ENCODE results near the gene GAGE12J.

GAGE12J gene

GRCh38 chrX:49282647-49283011 is 39.2 kb upstream of the GAGE12J start:
- peak; percentile 7 for DNase-seq (ENCODE audit: low read depth, low spot score)
- TF ChIP-seq CTCF (IDR thresholded peaks at IDR 0.05; ENCODE audit: low read depth, low read length), result peak; percentile 31
- in situ Hi-C loops (cut with HindIII; ENCODE audit: low sequenced_read_pairs), result no loop called here
- H3K4me3 ChIP-seq (ENCODE audit: low read depth, low read length), result no peak overlapping the region

GRCh38 chrX:49284212-49284611 is 37.6 kb upstream of the GAGE12J start:
- no peak overlapping the region for H3K4me3 ChIP-seq (ENCODE audit: low read depth, low read length)
- no peak for TF ChIP-seq CTCF (IDR thresholded peaks at IDR 0.05; ENCODE audit: low read depth, low read length)
- DNase-seq (ENCODE audit: low read depth, low spot score), result no peak
- in situ Hi-C loops (cut with HindIII; ENCODE audit: low sequenced_read_pairs), result no loop called here

- in situ Hi-C loops (cut with HindIII; ENCODE audit: low sequenced_read_pairs), result no loop called here
- TF ChIP-seq CTCF (IDR thresholded peaks at IDR 0.05; ENCODE audit: low read depth, low read length), result no peak
- H3K4me3 ChIP-seq (ENCODE audit: low read depth, low read length), result no peak overlapping the region
- DNase-seq (ENCODE audit: low read depth, low spot score), result no peak
These were observed 35.7 kb upstream of the GAGE12J start for GRCh38 chrX:49286136-49286535.

GRCh38 chrX:49286581-49286980 is 35.3 kb upstream of the GAGE12J start:
- no peak for DNase-seq (ENCODE audit: low read depth, low spot score)
- in situ Hi-C loops (cut with HindIII; ENCODE audit: low sequenced_read_pairs), result no loop called here
- no peak for TF ChIP-seq CTCF (IDR thresholded peaks at IDR 0.05; ENCODE audit: low read depth, low read length)
- no peak overlapping the region for H3K4me3 ChIP-seq (ENCODE audit: low read depth, low read length)

GRCh38 chrX:49287665-49288064 is 34.2 kb upstream of the GAGE12J start:
- no peak overlapping the region for H3K4me3 ChIP-seq (ENCODE audit: low read depth, low read length)
- in situ Hi-C loops (cut with HindIII; ENCODE audit: low sequenced_read_pairs), result no loop called here
- DNase-seq (ENCODE audit: low read depth, low spot score), result no peak
- no peak for TF ChIP-seq CTCF (IDR thresholded peaks at IDR 0.05; ENCODE audit: low read depth, low read length)

GRCh38 chrX:49290215-49290614 is 31.6 kb upstream of the GAGE12J start:
- H3K4me3 ChIP-seq (ENCODE audit: low read depth, low read length), result no peak overlapping the region
- in situ Hi-C loops (cut with HindIII; ENCODE audit: low sequenced_read_pairs), result no loop called here
- TF ChIP-seq CTCF (IDR thresholded peaks at IDR 0.05; ENCODE audit: low read depth, low read length), result no peak
- DNase-seq (ENCODE audit: low read depth, low spot score), result no peak
